Natural killer cell (primary cell): ENCODE measurements around the gene FOXL2. TPM values are rescaled to one million over a fixed set of nuclear protein-coding genes. Genes with fewer than 3 reads are reported as not detected.

Source experiments
- ATAC-seq, 3 donors: fragments of 150-1000 bp in 2 of 3; fragments of 200-7000 bp in 1 of 3; cut with Tn5 transposase; 1 replicate in 1 of 3; 2 replicates in 2 of 3; pipeline ENCODE4 v1.10.0; 2021; ENCODE audit warnings: mild to moderate bottlenecking in 2 of 3, moderate library complexity in 2 of 3
- DNase-seq, 2 donors: peaks; one replicate each; pipeline versions ENCODE4 v3.0.0 to v3.0.0-alpha.2; 2013 to 2021; ENCODE audit warnings: mixed read lengths in 1 of 2
- H3K27ac ChIP-seq: one replicate; pipeline ENCODE4 v1.5.1; 2013; ENCODE audit warnings: mild to moderate bottlenecking, low read length
- H3K27me3 ChIP-seq: one replicate; pipeline ENCODE4 v1.6.1; 2013; ENCODE audit warnings: low read length; ENCODE audit not compliant: control insufficient read depth, insufficient read depth
- H3K36me3 ChIP-seq: one replicate; pipeline ENCODE4 v1.6.1; 2013; ENCODE audit warnings: low read length; ENCODE audit not compliant: control insufficient read depth, insufficient read depth
- H3K4me1 ChIP-seq: one replicate; pipeline ENCODE4 v1.6.1; 2013; ENCODE audit warnings: low read length; ENCODE audit not compliant: control insufficient read depth, insufficient read depth
- H3K4me3 ChIP-seq: one replicate; pipeline ENCODE4 v1.5.1; 2013; ENCODE audit warnings: low read length
- H3K9me3 ChIP-seq: one replicate; pipeline ENCODE4 v1.6.1; 2013; ENCODE audit warnings: low read length; ENCODE audit not compliant: control insufficient read depth, insufficient read depth
- H3K27ac Mint-ChIP-seq, 2 donors: one replicate each; pipeline ENCODE4 v1.8.0; 2022; ENCODE audit warnings: mild to moderate bottlenecking in 2 of 2, mixed read lengths in 2 of 2, moderate library complexity in 1 of 2
- H3K27me3 Mint-ChIP-seq, 2 donors: one replicate each; pipeline ENCODE4 v1.8.0; 2022; ENCODE audit warnings: low read depth in 2 of 2, mixed read lengths in 2 of 2
- H3K36me3 Mint-ChIP-seq: one replicate; pipeline ENCODE4 v1.8.0; 2022; ENCODE audit warnings: mixed read lengths
- H3K4me1 Mint-ChIP-seq, 2 donors: one replicate each; pipeline ENCODE4 v1.8.0; 2022; ENCODE audit warnings: mixed read lengths in 2 of 2
- H3K4me3 Mint-ChIP-seq: one replicate; pipeline ENCODE4 v1.8.0; 2022; ENCODE audit warnings: mild to moderate bottlenecking, moderate library complexity, mixed read lengths
- H3K9me3 Mint-ChIP-seq, 2 donors: one replicate each; pipeline ENCODE4 v1.8.0; 2022; ENCODE audit warnings: mixed read lengths in 2 of 2
- WGBS: methylation state at CpG from one replicate; pipeline ENCODE4 v1.1.7; 2013; ENCODE audit warnings: missing lambda C conversion rate; ENCODE audit not compliant: insufficient coverage; 5-methylcytosine and 5-hydroxymethylcytosine counted together
- intact Hi-C: fragments of 100-400 bp; cut with micrococcal nuclease; formaldehyde crosslinking; loops from one replicate; pipeline ENCODE4 v1.14.2; 2022
- total RNA-seq, 4 donors: library from RNA; stranded (reverse); fragments of 120-200 nt in 1 of 4; gene quantifications; one replicate each; pipeline versions ENCODE4 v1.2.3 to v1.2.4, GENCODE V29; 2013 to 2022
- TF ChIP-seq, protein P1 (sequence below): fragments of 200-600 bp; IDR thresholded peaks from one replicate; pipeline ENCODE4 v1.8.0; 2022; ENCODE audit warnings: antibody characterized with exemption

The FOXL2 gene
- total RNA-seq, 3 donors from 2014 or later (not counting 1 experiment from before 2014, with no cell fraction given): not detected

- H3K9me3 Mint-ChIP-seq: no peaks in the 10 kb centered on the region
- H3K4me3 Mint-ChIP-seq: no peak overlapping the region
- H3K27me3 Mint-ChIP-seq: peaks cover 0 to 7% of the 10 kb centered on the region in 2 donors
- Histone ChIP-seq H3K27ac (no peak overlapping the region), H3K9me3 (no peaks in the 10 kb centered on the region), H3K4me1 (no peaks in the 10 kb centered on the region), H3K4me3 (no peak overlapping the region), H3K36me3 (no peaks in the 10 kb centered on the region), H3K27me3 (no peaks in the 10 kb centered on the region)
- H3K36me3 Mint-ChIP-seq: no peaks in the 10 kb centered on the region
- H3K4me1 Mint-ChIP-seq: no peaks in the 10 kb centered on the region
- intact Hi-C loops: no loop called here
- DNase-seq (no peak), ATAC-seq (no peak)
- TF ChIP-seq, protein P1, sequence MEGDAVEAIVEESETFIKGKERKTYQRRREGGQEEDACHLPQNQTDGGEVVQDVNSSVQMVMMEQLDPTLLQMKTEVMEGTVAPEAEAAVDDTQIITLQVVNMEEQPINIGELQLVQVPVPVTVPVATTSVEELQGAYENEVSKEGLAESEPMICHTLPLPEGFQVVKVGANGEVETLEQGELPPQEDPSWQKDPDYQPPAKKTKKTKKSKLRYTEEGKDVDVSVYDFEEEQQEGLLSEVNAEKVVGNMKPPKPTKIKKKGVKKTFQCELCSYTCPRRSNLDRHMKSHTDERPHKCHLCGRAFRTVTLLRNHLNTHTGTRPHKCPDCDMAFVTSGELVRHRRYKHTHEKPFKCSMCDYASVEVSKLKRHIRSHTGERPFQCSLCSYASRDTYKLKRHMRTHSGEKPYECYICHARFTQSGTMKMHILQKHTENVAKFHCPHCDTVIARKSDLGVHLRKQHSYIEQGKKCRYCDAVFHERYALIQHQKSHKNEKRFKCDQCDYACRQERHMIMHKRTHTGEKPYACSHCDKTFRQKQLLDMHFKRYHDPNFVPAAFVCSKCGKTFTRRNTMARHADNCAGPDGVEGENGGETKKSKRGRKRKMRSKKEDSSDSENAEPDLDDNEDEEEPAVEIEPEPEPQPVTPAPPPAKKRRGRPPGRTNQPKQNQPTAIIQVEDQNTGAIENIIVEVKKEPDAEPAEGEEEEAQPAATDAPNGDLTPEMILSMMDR: no peak
- WGBS: 92% methylated on average over 2 of the region's 3 CpGs
- no peak overlapping the region for H3K27ac Mint-ChIP-seq
Observed at GRCh38 chr3:138907539-138907938, 39.4 kb downstream of the FOXL2 start.

GRCh38 chr3:138902171-138902570 lies 44.8 kb downstream of the FOXL2 start:
- H3K27ac ChIP-seq: no peak overlapping the region
- intact Hi-C loops: no loop called here
- H3K27me3 Mint-ChIP-seq: peaks cover 0 to 10% of the 10 kb centered on the region in 2 donors
- H3K27me3 ChIP-seq: no peaks in the 10 kb centered on the region
- no peak overlapping the region for H3K4me3 ChIP-seq
- no peak overlapping the region for H3K27ac Mint-ChIP-seq
- H3K4me3 Mint-ChIP-seq: no peak overlapping the region
- TF ChIP-seq, protein P1: no peak
- H3K36me3 ChIP-seq: no peaks in the 10 kb centered on the region
- no peaks in the 10 kb centered on the region for H3K36me3 Mint-ChIP-seq
- WGBS: 87% methylated on average over 1 of the region's 1 CpG
- no peak for ATAC-seq
- no peaks in the 10 kb centered on the region for H3K4me1 ChIP-seq
- no peaks in the 10 kb centered on the region for H3K9me3 Mint-ChIP-seq
- H3K9me3 ChIP-seq: no peaks in the 10 kb centered on the region
- H3K4me1 Mint-ChIP-seq: no peaks in the 10 kb centered on the region
- DNase-seq: no peak

DNA sequence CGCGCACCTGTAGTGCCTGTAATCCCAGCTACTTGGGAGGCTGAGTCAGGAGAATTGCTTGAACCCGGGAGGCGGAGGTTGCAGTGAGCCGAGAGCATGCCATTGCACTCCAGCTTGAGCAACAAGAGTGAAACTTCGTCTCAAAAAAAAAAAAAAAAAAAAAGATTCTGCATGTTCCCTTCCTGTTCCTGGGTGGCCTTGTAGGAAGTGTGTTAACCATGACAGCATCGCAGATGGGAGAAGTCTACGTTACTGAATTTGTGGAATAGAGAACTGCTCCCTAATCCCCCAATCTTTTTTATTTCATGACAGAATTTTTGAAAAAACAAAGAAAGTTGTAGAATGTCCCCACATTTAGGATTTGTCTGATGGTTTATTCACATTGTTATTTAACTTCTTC lies 45.4 kb downstream of the FOXL2 start:
- H3K27ac Mint-ChIP-seq: no peak overlapping the region
- intact Hi-C loops: no loop called here
- no peak for ATAC-seq

More for the DNA sequence above, 45.4 kb downstream of the FOXL2 start:
- WGBS: 90% methylated on average over 5 of the region's 8 CpGs
- Histone ChIP-seq H3K27ac (no peak overlapping the region), H3K4me1 (no peaks in the 10 kb centered on the region), H3K27me3 (no peaks in the 10 kb centered on the region), H3K4me3 (no peak overlapping the region), H3K36me3 (no peaks in the 10 kb centered on the region), H3K9me3 (no peaks in the 10 kb centered on the region)
- TF ChIP-seq, protein P1: no peak
- Mint-ChIP-seq H3K27me3 (peaks cover 0 to 9% of the 10 kb centered on the region in 2 donors), H3K9me3 (no peaks in the 10 kb centered on the region), H3K4me1 (no peaks in the 10 kb centered on the region), H3K36me3 (no peaks in the 10 kb centered on the region), H3K4me3 (no peak overlapping the region)
- no peak for DNase-seq
